ENCODE results near the gene ZNF331. TPM values are rescaled to one million over a fixed set of nuclear protein-coding genes. Genes with fewer than 3 reads are reported as not detected.
"Not testable (repeated sequence)": the region's sequence is repeated elsewhere in the genome, so short reads cannot be mapped to it uniquely, and the experiment has no call there.

The ZNF331 gene
- total RNA-seq, result 10 to 100 TPM; 19.5 to 20.2 TPM

DNA sequence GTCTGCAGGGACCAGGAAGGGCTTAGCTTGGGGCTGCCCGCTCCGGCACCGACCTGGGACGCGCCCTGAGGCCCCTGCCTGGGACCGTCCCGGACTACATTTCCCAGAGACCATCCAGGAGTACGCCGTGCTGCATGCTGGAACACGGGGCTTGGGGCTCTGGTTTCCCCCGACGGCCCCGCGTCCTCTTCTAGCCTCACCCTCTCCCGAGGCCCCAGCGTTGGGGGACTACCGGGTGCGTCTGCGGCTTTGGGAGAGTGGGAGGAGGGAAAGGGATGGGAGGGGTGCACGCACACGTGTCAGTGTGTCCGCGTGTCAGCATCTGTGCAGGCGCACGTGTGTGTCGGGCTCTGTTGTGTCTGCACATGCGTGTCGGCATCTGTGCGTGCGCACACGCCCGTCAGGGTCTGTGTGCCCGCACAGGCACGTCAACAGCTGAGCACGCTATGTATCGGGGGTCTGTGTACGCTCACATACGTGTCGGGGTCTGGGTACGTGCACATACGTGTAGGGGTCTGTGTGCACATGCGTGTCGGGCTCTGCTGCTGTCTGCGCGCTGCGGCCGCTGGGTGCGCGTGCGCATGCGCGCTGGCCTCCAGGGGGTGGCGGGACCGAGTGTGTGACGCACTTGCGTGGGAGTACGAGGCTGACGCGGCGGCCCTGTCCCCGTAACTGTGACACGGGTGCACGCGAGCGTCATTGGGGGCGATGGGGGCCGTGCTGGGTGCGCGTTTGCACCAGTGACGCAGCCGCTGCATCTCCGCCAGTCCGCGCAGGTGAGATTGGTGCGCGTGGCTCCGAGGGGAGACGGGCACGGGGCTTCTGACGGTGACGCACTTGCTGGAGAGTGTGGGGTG is at the start of gene ZNF331:
ZNF331 (plus strand) TSS at position 625 of the 857 bp plus-strand sequence. CDS start 31,232 bp downstream, outside the sequence.
- peak; percentile 82 for DNase-seq
- Mint-ChIP-seq H3K27me3 (no peaks in the 10 kb centered on the region), H3K27ac (peak within 1 kb of the TSS; percentile 95), H3K36me3 (ENCODE audit: low read depth) (peaks cover 36% of the 10 kb centered on the region), H3K9me3 (peaks cover 5% of the 10 kb centered on the region), H3K4me1 (peaks cover 17% of the 10 kb centered on the region), H3K4me3 (peak within 1 kb of the TSS; percentile 86)
- ChIA-PET CTCF (no interaction called here), POLR2A (no interaction called here)

DNA sequence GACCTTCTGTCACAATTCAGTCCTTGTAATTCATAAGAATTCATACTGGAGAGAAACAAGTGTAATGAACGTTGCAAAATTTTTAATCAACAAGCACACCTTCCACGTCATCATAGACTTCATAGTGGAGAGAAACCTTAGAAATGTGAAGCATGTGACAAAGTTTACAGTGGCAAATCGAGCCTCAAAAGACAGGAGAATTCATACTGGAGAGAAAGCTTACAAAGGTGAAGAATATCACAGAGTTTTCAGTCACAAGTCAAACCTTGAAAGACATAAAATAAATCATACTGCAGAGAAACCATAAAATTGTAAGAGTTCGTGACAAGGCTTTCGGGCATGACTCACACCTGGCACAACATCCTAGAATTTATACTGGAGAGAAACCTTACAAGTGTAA is 45.8 kb upstream of the ZNF331 start:
- Mint-ChIP-seq H3K9me3 (peaks cover 58% of the 10 kb centered on the region), H3K27ac (no peak overlapping the region)
- no peak for DNase-seq

DNA sequence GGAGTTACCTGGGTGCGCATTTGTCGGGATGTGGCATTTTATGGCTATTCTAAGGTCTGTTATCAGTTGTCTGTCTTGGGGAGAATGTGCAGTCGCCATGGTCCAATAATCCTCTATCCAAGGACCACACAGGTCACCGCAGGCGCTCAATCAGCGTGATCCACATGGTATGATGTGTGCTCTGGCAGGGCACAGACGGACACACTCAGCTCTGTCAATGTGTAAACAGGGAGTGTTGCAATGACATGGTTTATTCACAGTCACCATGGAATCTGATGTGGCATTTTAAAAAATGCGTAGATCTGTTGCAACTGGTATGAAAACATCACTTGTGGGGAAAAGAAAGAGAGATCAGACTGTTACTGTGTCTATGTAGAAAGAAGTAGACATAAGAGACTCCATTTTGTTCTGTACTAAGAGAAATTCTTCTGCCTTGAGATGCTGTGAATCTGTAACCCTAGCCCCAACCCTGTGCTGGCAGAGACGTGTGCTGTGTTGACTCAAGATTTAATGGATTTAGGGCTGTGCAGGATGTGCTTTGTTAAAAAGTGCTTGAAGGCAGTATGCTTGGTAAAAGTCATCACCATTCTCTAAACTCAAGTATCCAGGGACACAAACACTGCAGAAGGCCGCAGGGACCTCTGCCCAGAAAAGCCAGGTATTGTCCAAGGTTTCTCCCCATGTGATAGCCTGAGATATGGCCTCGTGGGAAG is 40.5 kb upstream of the ZNF331 start:
- DNase-seq, CTCF ChIA-PET, H3K4me3 Mint-ChIP-seq, H3K27me3 Mint-ChIP-seq, POLR2A ChIA-PET, H3K27ac Mint-ChIP-seq, H3K4me1 Mint-ChIP-seq: not testable (repeated sequence)
- Mint-ChIP-seq H3K9me3 (peaks cover 46% of the 10 kb centered on the region), H3K36me3 (ENCODE audit: low read depth) (peaks cover 19% of the 10 kb centered on the region)

More for the DNA sequence above, 45.8 kb upstream of the ZNF331 start:
- no peaks in the 10 kb centered on the region for H3K27me3 Mint-ChIP-seq
- ChIA-PET CTCF (no interaction called here), POLR2A (no interaction called here)
- H3K4me3 Mint-ChIP-seq, result no peak overlapping the region
- no peaks in the 10 kb centered on the region for H3K4me1 Mint-ChIP-seq
- peaks cover 65% of the 10 kb centered on the region for H3K36me3 Mint-ChIP-seq (ENCODE audit: low read depth)

DNA sequence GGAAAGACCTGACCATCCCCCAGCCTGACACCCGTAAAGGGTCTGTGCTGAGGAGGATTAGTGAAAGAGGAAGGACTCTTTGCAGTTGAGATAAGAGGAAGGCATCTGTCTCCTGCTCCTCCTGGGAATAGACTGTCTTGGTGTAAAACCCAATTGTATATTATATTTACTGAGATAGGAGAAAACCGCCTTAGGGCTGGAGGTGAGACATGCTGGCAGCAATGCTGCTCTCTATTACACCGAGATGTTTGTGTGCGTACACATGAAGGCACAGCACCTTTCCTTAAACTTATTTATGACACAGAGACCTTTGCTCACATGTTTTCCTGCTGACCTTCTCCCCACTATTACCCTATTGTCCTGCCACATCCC is 39.9 kb upstream of the ZNF331 start:
- DNase-seq, H3K4me3 Mint-ChIP-seq, H3K27ac Mint-ChIP-seq, H3K4me1 Mint-ChIP-seq, H3K27me3 Mint-ChIP-seq, CTCF ChIA-PET, POLR2A ChIA-PET: not testable (repeated sequence)
- H3K36me3 Mint-ChIP-seq (ENCODE audit: low read depth), result peaks cover 13% of the 10 kb centered on the region
- peaks cover 43% of the 10 kb centered on the region for H3K9me3 Mint-ChIP-seq

DNA sequence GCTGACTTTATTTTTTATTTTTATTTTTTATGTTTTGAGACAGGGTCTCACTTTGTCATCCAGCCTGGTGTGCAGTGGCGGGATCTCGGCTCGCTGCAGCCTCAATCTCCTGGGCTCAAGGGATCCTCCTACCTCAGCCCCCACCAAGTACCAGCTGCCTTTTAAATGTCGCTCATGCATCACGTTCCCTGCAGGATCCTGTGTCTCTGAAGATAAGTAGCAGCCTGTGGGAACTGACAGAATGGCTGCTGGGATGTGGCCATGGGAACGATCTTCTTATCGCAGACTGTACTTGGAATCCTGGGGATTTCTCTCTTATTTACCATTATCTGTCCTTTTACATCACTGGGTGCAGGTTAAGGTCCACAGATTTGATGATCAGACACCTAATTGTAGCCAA is 34.8 kb upstream of the ZNF331 start:
- POLR2A ChIA-PET; H3K27me3 Mint-ChIP-seq; CTCF ChIA-PET; H3K4me1 Mint-ChIP-seq; H3K36me3 Mint-ChIP-seq (ENCODE audit: low read depth); DNase-seq; H3K4me3 Mint-ChIP-seq; H3K27ac Mint-ChIP-seq: not testable (repeated sequence)
- H3K9me3 Mint-ChIP-seq, result peaks cover 22% of the 10 kb centered on the region

DNA sequence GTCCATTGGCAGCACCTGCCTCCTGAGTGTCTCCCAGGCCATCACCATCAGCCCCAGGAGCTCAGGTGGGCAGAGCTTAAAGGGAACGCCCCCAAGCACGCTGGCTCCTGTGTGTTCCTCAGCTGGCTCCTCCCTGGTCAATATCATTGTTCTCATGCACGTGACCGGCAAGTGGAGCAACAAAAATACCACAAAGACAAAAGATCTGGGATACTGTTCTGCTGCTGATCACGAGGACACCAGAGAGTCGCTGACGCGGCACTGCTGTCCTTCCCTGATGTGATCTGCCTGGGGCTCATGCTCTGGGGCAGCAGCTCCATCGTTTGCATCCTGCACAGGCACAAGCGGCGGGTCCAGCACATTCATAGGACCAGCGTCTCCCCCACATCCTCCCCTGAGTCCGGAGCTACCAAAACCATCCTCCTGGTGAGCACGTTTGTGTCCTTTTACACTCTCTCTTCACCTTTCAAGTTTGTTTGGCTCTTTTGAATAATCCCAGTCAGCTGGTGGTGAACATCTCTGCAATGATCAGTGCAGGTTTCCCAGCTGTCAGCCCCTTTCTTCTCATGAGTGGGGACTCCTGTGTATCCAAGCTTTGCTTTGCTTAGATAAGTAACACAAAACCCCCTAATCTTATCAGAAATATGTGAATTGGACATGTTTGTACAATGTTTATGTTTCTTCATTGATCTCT is 34.1 kb upstream of the ZNF331 start:
- H3K27ac Mint-ChIP-seq; DNase-seq; H3K4me1 Mint-ChIP-seq; POLR2A ChIA-PET; CTCF ChIA-PET; H3K4me3 Mint-ChIP-seq; H3K27me3 Mint-ChIP-seq; H3K36me3 Mint-ChIP-seq (ENCODE audit: low read depth): not testable (repeated sequence)
- peaks cover 19% of the 10 kb centered on the region for H3K9me3 Mint-ChIP-seq

DNA sequence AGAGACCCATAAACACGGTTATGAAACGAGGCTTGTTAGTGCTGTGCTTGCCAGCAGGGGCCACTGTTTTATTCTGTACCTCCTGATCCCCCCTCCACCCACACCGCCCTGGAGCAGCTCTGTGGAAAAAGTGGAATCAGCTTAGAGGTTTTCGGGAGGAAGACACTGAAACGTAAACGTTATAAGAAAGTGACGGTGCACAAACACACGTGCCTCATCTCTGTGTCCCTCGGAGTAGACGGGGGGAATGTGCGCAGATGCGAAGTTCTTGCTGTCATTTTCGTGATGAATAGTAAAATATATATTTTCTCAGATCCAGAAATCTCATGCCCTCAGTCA is 33.6 kb upstream of the ZNF331 start:
- POLR2A ChIA-PET; CTCF ChIA-PET; DNase-seq; H3K4me1 Mint-ChIP-seq; H3K4me3 Mint-ChIP-seq; H3K36me3 Mint-ChIP-seq (ENCODE audit: low read depth); H3K27ac Mint-ChIP-seq; H3K27me3 Mint-ChIP-seq: not testable (repeated sequence)
- H3K9me3 Mint-ChIP-seq, result peaks cover 16% of the 10 kb centered on the region

DNA sequence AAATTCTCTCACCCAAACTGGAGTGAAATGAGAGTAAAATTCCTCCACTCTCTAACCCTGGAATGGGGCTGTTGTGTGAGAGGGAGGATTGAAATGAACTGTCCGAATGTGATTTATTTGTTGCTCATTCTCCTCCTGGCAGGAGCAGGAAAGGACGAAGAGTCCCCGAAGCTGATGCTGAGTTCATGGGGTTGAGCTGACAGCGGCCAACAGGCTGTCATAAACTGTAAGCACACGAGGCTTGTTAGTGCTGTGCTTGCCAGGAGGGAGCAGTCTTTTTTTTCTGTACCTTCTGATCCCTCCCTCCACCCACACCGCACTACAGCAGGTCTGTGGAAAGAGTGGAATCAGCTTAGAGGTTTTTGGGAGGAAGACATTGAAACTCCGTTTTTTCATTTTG is 33.1 kb upstream of the ZNF331 start:
- peaks cover 4% of the 10 kb centered on the region for H3K27me3 Mint-ChIP-seq
- no peak for DNase-seq
- H3K4me3 Mint-ChIP-seq, result no peak overlapping the region
- ChIA-PET CTCF (no interaction called here), POLR2A (no interaction called here)
- no peaks in the 10 kb centered on the region for H3K36me3 Mint-ChIP-seq (ENCODE audit: low read depth)
- H3K4me1 Mint-ChIP-seq, result no peaks in the 10 kb centered on the region
- peaks cover 18% of the 10 kb centered on the region for H3K9me3 Mint-ChIP-seq
- H3K27ac Mint-ChIP-seq, result no peak overlapping the region

DNA sequence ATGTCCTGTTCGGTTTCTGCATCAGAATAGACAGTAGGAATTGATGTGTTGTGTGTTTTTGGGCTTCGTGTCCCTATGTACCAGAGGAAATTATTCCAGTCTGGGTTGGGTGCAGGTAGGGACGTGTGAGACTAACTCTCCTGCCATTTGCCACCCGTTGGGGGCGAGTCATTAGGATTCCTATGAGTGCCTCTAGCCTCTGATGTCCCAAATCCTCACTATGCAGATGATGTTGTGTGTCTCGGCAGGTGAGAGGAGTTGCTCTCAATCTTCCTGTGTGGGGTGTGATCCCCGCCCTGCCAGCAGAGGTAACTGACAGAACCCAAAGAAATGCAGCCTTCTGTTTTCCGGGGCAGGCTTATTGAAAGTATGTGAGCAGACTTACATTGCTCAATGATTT is 31.2 kb upstream of the ZNF331 start:
- peaks cover 16% of the 10 kb centered on the region for H3K9me3 Mint-ChIP-seq
- H3K27ac Mint-ChIP-seq, result no peak overlapping the region
- H3K4me1 Mint-ChIP-seq, result no peaks in the 10 kb centered on the region
- no peak overlapping the region for H3K4me3 Mint-ChIP-seq
- CTCF ChIA-PET, result no interaction called here
- POLR2A ChIA-PET, result no interaction called here
- H3K27me3 Mint-ChIP-seq, result peaks cover 4% of the 10 kb centered on the region
- DNase-seq, result no peak
- H3K36me3 Mint-ChIP-seq (ENCODE audit: low read depth), result no peaks in the 10 kb centered on the region

DNA sequence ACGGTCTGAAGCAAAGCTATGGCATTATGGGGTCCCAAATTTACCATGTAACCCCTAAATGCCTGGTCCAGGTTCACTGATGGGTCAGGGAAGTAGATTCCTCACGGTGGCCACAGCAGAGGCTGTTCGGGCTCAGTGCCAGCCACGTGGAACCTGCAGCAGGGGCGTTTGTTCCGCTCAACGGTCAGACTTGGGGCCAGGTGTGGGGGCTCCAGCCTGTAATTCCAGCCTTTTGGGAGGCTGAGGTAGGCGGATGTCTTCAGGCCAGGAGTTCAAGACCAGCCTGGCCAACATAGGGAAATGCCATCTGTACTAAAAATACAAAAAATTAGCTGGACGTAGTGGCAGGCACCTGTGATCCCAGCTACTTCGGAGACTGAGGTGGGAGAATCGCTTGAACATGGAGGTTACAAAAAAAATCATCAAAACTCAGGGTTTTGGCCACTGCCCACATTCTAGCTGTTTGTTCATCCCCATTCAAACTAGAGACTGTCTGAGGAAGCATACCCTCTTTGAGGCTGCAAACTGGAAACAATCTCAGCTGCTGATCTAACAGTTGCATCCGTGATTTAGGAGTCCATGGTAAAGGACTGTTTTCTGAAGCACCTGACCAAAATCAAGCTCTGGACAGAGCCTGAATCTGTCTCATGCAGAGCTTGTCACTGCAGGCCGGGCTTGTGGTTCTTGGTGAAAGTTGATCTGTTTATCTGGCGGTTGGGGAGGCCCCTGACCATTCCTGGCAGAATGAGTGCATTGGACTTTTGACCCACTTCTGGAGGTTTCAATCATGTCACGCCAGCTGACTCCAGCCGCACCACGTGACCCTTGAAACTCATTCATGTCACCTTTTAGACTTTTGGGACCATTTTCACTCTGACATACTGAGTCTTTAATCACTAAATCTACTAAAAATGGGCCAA is 30.2 kb upstream of the ZNF331 start:
- Mint-ChIP-seq H3K9me3 (peaks cover 13% of the 10 kb centered on the region), H3K27ac (no peak overlapping the region), H3K4me1 (no peaks in the 10 kb centered on the region), H3K27me3 (peaks cover 4% of the 10 kb centered on the region), H3K36me3 (ENCODE audit: low read depth) (no peaks in the 10 kb centered on the region), H3K4me3 (no peak overlapping the region)
- no peak for DNase-seq
- POLR2A ChIA-PET, result no interaction called here
- CTCF ChIA-PET, result interaction anchor here (0.7 kb wide), 1 partner anchor 122 kb away, joined by 3 read pairs; no protein-coding TSS in a partner anchor

DNA sequence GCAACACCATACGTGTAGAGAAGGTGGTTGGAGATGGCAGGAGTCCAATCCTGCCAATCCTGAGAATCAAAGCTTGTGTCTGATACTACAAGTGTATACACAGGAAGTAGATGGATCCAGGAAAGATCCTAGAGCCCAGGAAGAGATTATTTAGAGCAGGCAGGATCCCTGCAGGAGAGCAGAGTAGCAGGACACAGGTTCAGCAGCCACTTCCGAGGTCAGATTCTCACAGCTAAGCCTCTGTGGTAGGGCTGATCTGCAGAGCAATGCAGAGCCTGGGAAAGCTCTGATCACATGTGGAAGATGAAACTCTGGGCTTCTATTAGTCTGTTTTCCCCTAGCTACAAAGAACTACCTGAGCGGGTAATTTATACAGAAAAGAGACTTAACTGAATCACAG is 28.5 kb upstream of the ZNF331 start:
- Mint-ChIP-seq H3K36me3 (ENCODE audit: low read depth) (no peaks in the 10 kb centered on the region), H3K27ac (no peak overlapping the region), H3K9me3 (peaks cover 12% of the 10 kb centered on the region), H3K27me3 (peaks cover 2% of the 10 kb centered on the region), H3K4me1 (no peaks in the 10 kb centered on the region), H3K4me3 (no peak overlapping the region)
- DNase-seq, result no peak
- POLR2A ChIA-PET, result no interaction called here
- CTCF ChIA-PET, result no interaction called here

DNA sequence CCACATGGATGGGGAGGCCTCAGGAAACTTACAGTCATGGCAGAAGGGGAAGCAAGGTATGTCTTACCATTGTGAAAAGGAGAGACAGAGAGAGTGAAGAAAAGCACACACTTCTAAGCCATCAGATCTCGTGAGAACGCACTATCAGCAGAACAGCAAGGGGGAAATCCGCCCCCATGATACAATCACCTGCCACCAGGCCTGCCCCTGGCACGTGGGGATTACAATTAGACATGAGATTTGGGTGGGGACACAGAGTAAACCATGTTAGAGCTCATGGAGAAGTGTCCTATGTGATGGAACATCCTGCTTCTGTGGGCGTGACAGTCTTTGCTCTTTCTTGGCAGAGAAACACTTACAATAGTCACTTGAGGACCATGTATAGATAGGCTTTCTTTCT is 28.1 kb upstream of the ZNF331 start:
- DNase-seq, result no peak
- H3K4me3 Mint-ChIP-seq, result no peak overlapping the region
- H3K27ac Mint-ChIP-seq, result no peak overlapping the region
- no peaks in the 10 kb centered on the region for H3K4me1 Mint-ChIP-seq
- no peaks in the 10 kb centered on the region for H3K36me3 Mint-ChIP-seq (ENCODE audit: low read depth)
- ChIA-PET POLR2A (no interaction called here), CTCF (interaction anchor here (0.6 kb wide), 1 partner anchor 1437 kb away, joined by 4 read pairs; no protein-coding TSS in a partner anchor)
- H3K27me3 Mint-ChIP-seq, result no peaks in the 10 kb centered on the region
- H3K9me3 Mint-ChIP-seq, result peaks cover 12% of the 10 kb centered on the region

Data from activated CD4-positive, alpha-beta T cell treated with anti-CD3 and anti-CD28 coated beads, Interleukin-2, amount 10 ng/mL, durations not matched to agents 7 days and 5 days (primary cell).